PC-3 (cell line): ENCODE data around the gene RBM20. TPM values are rescaled to one million over a fixed set of nuclear protein-coding genes. Genes with fewer than 3 reads are reported as not detected.

Source experiments
- ATAC-seq: fragments of 200-7000 bp; cut with Tn5 transposase; 2 replicates; pipeline ENCODE4 v1.9.1; 2020; ENCODE audit warnings: mild to moderate bottlenecking, moderate library complexity
- BruUV-seq: library from RNA; stranded (reverse); fragments of 400-500 nt; replicated peaks from 2 replicates; lab custom pipeline; 2021; lab: Mats Ljungman, UMichigan
- CTCF ChIA-PET: fragments of 300-600 bp; sonication (Branson Sonifier 250); formaldehyde crosslinking; loops from one replicate; lab custom pipeline; 2022; ENCODE audit warnings: antibody characterized with exemption; lab: Charles Lee
- POLR2A ChIA-PET: fragments of 300-600 bp; sonication (Branson Sonifier 250); formaldehyde crosslinking; loops from one replicate; lab custom pipeline; 2022; ENCODE audit warnings: antibody characterized with exemption; ENCODE audit not compliant: unreplicated experiment; lab: Charles Lee
- DNase-seq: peaks from one replicate; pipeline ENCODE4 v3.0.0-alpha.2; 2015
- H2AFZ ChIP-seq: fragments of 300-600 bp; sonication (generic); 2 replicates; pipeline ENCODE4 v1.6.0; 2016; ENCODE audit warnings: antibody characterized with exemption, low read length
- H3F3A ChIP-seq: fragments of 300-600 bp; sonication (generic); one replicate; pipeline ENCODE4 v1.6.0; 2017; ENCODE audit warnings: antibody characterized with exemption, low read length, control low read depth, mild to moderate bottlenecking; ENCODE audit not compliant: unreplicated experiment
- H3K27ac ChIP-seq: fragments of 300-600 bp; sonication (generic); 2 replicates; pipeline ENCODE4 v1.5.1; 2016; ENCODE audit warnings: mild to moderate bottlenecking, low read length
- H3K27me3 ChIP-seq: fragments of 300-600 bp; sonication (generic); 2 replicates; pipeline ENCODE4 v1.6.1; 2016; ENCODE audit warnings: low read length, mixed read lengths
- H3K36me3 ChIP-seq: fragments of 300-600 bp; sonication (generic); 2 replicates; pipeline ENCODE4 v1.6.1; 2016; ENCODE audit warnings: low read depth, mixed run types, low read length, mixed read lengths
- H3K4me1 ChIP-seq: fragments of 300-600 bp; sonication (generic); 2 replicates; pipeline ENCODE4 v1.5.1; 2016; ENCODE audit warnings: low read length; ENCODE audit not compliant: insufficient read depth
- H3K4me2 ChIP-seq: fragments of 300-600 bp; sonication (generic); 2 replicates; pipeline ENCODE4 v1.6.0; 2016; ENCODE audit warnings: low read length
- H3K4me3 ChIP-seq: fragments of 300-600 bp; sonication (generic); 2 replicates; pipeline ENCODE4 v1.5.1; 2016; ENCODE audit warnings: mild to moderate bottlenecking, low read length, mixed read lengths
- H3K79me2 ChIP-seq: fragments of 300-600 bp; sonication (generic); 2 replicates; pipeline ENCODE4 v1.6.1; 2017; ENCODE audit warnings: low read length, mixed read lengths
- H3K9ac ChIP-seq: fragments of 300-600 bp; sonication (generic); 2 replicates; pipeline ENCODE4 v1.6.0; 2016; ENCODE audit warnings: mild to moderate bottlenecking, low read length
- H3K9me2 ChIP-seq: fragments of 300-600 bp; sonication (generic); replicated peaks from 2 replicates; pipeline ENCODE4 v1.6.1; 2016; ENCODE audit warnings: mixed run types, low read length, mixed read lengths
- H3K9me3 ChIP-seq: fragments of 300-600 bp; sonication (generic); 2 replicates; pipeline ENCODE4 v1.6.1; 2016; ENCODE audit warnings: low read length, mixed read lengths
- H4K20me1 ChIP-seq: fragments of 300-600 bp; sonication (generic); 2 replicates; pipeline ENCODE4 v1.6.1; 2016; ENCODE audit warnings: low read length, mixed read lengths
- EZH2 ChIP-seq: fragments of 300-600 bp; sonication (generic); IDR thresholded peaks from one replicate; pipeline ENCODE4 v1.6.1; 2017; ENCODE audit warnings: antibody characterized with exemption, mild to moderate bottlenecking, low read length; ENCODE audit not compliant: unreplicated experiment
- EZH2phosphoT487 ChIP-seq: fragments of 300-600 bp; sonication (generic); IDR thresholded peaks from 2 replicates; pipeline ENCODE4 v1.6.1; 2018; ENCODE audit warnings: mild to moderate bottlenecking, antibody characterized with exemption, low read length, borderline replicate concordance
- intact Hi-C: fragments of 100-400 bp; cut with micrococcal nuclease; formaldehyde crosslinking; loops from 2 replicates; pipeline ENCODE4 v1.9.0; 2023
- total RNA-seq: library from RNA; depleted of rRNA; stranded (reverse); fragments of >200 nt; gene quantifications from 2 replicates; pipeline ENCODE4 v1.2.3, GENCODE V29; 2014
- TF ChIP-seq, protein P1 (sequence below): fragments of 300-600 bp; sonication (generic); conservative IDR thresholded peaks from 2 replicates; pipeline ENCODE4 v1.5.1; 2017; ENCODE audit warnings: antibody characterized with exemption, low read depth, mild to moderate bottlenecking, low read length

Gene RBM20
- total RNA-seq, 1 experiment from 2014 or later: 0.40 TPM

DNA sequence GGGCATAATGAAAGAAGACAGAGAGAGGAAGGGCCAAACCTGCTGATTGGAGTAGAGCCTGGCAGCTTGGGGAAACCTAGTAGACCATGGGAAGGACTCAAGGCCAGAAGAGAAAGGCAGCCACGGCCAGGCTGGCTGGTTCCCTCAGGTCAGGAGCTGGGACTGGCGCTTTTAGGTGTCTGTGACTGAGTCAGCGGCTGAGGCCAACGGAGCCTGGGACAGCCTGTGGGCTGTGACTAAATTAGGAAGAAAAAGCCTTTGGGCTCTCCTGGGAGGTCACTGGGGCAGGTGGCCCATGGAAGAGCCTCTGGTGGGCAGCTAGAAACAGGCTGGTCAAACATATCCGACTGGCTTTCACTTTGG is 118.7 kb downstream of the RBM20 start:
- Histone ChIP-seq H3K9me2 (no peaks in the 10 kb centered on the region), H3K9me3 (no peaks in the 10 kb centered on the region), H3K9ac (no peak overlapping the region), H3F3A (no peaks in the 10 kb centered on the region), H2AFZ (no peak overlapping the region), H3K4me2 (no peak overlapping the region), H3K36me3 (no peaks in the 10 kb centered on the region), H4K20me1 (no peaks in the 10 kb centered on the region), H3K27ac (no peak overlapping the region), H3K79me2 (no peaks in the 10 kb centered on the region), H3K4me3 (no peak overlapping the region), H3K27me3 (no peaks in the 10 kb centered on the region), H3K4me1 (peaks cover 13% of the 10 kb centered on the region; the same call in 1 of the 2 replicates)
- DNase-seq (no peak), ATAC-seq (no peak)
- CTCF ChIA-PET: no interaction called here
- POLR2A ChIA-PET: no interaction called here
- BruUV-seq: no TSS peak
- intact Hi-C loops: no loop called here
- no peak for TF ChIP-seq EZH2phosphoT487
- TF ChIP-seq, protein P1, sequence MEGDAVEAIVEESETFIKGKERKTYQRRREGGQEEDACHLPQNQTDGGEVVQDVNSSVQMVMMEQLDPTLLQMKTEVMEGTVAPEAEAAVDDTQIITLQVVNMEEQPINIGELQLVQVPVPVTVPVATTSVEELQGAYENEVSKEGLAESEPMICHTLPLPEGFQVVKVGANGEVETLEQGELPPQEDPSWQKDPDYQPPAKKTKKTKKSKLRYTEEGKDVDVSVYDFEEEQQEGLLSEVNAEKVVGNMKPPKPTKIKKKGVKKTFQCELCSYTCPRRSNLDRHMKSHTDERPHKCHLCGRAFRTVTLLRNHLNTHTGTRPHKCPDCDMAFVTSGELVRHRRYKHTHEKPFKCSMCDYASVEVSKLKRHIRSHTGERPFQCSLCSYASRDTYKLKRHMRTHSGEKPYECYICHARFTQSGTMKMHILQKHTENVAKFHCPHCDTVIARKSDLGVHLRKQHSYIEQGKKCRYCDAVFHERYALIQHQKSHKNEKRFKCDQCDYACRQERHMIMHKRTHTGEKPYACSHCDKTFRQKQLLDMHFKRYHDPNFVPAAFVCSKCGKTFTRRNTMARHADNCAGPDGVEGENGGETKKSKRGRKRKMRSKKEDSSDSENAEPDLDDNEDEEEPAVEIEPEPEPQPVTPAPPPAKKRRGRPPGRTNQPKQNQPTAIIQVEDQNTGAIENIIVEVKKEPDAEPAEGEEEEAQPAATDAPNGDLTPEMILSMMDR: no peak
- TF ChIP-seq EZH2: no peak

DNA sequence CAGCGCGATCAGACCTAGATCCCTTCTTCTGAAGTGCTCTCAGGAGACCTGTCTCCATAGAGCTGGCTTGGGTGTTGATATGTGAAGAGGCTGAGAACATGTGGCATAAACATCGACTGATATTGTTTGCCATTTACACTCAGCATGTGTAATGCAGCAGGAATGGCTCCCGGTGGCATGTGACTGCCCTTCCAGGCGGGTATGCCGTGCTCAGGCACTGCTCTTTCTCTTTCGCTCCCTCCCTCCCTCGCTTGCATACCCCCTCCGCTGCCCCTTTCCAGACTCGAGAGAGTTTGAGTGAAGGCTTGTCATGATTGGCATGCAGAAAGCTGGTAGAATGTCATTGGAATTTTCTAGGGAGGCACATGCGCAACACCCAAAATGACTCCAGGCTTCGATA is 120.2 kb downstream of the RBM20 start:
- TF ChIP-seq EZH2 (no peak), EZH2phosphoT487 (no peak)
- TF ChIP-seq, protein P1: no peak
- H3K27ac ChIP-seq: no peak overlapping the region
- ATAC-seq: no peak
- CTCF ChIA-PET: no interaction called here
- intact Hi-C loops: no loop called here
- no peaks in the 10 kb centered on the region for H3K4me1 ChIP-seq
- POLR2A ChIA-PET: no interaction called here
- H3K4me3 ChIP-seq: no peak overlapping the region
- no peaks in the 10 kb centered on the region for H4K20me1 ChIP-seq
- no peaks in the 10 kb centered on the region for H3K9me3 ChIP-seq
- H3K27me3 ChIP-seq: no peaks in the 10 kb centered on the region
- no TSS peak for BruUV-seq
- DNase-seq: no peak
- no peaks in the 10 kb centered on the region for H3K36me3 ChIP-seq
- no peak overlapping the region for H3K4me2 ChIP-seq
- H2AFZ ChIP-seq: no peak overlapping the region
- no peaks in the 10 kb centered on the region for H3F3A ChIP-seq
- H3K9me2 ChIP-seq: no peaks in the 10 kb centered on the region
- no peaks in the 10 kb centered on the region for H3K79me2 ChIP-seq
- no peak overlapping the region for H3K9ac ChIP-seq

DNA sequence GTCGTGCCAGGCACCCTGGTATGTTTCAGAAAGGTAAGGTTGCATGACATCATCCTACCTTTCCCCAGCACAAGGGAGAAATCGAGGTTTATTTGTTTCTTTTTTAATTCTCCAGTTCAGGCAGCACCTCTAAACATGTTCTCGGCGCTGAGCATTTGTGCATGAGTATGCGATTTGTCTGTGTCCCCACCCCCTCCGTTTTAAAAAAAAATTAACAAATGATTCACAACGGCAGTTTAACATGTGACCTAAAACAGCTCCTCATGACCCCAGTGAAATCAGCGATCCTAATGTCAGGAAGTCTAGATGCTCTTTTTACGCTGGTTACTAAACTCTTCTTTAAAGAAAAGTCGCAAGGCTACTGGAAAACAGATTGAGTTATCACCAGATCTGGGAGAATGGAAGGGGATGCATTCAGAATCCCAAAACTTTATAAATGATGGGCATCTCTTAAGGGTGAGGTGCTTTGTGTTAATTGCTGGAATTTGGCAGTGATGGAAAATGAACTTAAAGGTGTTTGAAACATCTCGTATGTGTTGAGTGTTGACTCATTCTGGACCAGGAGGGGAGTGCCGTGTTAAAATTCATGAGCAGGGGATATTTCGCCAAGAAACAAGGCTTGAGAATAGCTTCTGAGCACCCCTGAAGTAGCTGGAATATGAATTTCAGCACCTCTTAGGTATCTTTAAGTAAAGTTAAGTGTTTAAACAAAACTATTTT is 120.8 kb downstream of the RBM20 start:
- TF ChIP-seq, protein P1: no peak
- TF ChIP-seq EZH2: no peak
- no peak for TF ChIP-seq EZH2phosphoT487
- H3F3A ChIP-seq: no peaks in the 10 kb centered on the region
- intact Hi-C loops: no loop called here
- H3K27me3 ChIP-seq: no peaks in the 10 kb centered on the region
- H3K9me3 ChIP-seq: no peaks in the 10 kb centered on the region
- H3K79me2 ChIP-seq: no peaks in the 10 kb centered on the region
- no peak overlapping the region for H3K4me3 ChIP-seq
- H3K9ac ChIP-seq: no peak overlapping the region
- H3K27ac ChIP-seq: no peak overlapping the region
- ATAC-seq (no peak), DNase-seq (no peak)
- H3K4me2 ChIP-seq: no peak overlapping the region
- H3K9me2 ChIP-seq: no peaks in the 10 kb centered on the region
- H2AFZ ChIP-seq: no peak overlapping the region
- no peaks in the 10 kb centered on the region for H3K4me1 ChIP-seq
- no peaks in the 10 kb centered on the region for H4K20me1 ChIP-seq
- ChIA-PET POLR2A (no interaction called here), CTCF (no interaction called here)
- BruUV-seq: no TSS peak
- no peaks in the 10 kb centered on the region for H3K36me3 ChIP-seq
